Pancreas (tissue), 10 donors: Measurements from ENCODE around the gene REXO2. TPM values are rescaled to one million over a fixed set of nuclear protein-coding genes. Genes with fewer than 3 reads are reported as not detected.

ENCODE experiments used
- ATAC-seq, 4 donors: fragments of 200-7000 bp; cut with Tn5 transposase; one replicate each; pipeline versions ENCODE4 v1.8.0 to v1.9.1; 2020; ENCODE audit warnings: mild to moderate bottlenecking in 4 of 4, moderate library complexity in 4 of 4
- DNase-seq, 6 donors: peaks; one replicate each; pipeline ENCODE4 v3.0.0-alpha.2; 2020
- FAIRE-seq: peaks from 2 replicates; lab custom pipeline; 2012; peaks lifted over from hg19 to GRCh38; lab: Jason Lieb, UNC
- H3K27ac ChIP-seq, 4 donors: fragments of 200-600 bp; sonication (generic); 1 replicate in 3 of 4; 2 replicates in 1 of 4; pipeline versions ENCODE4 v1.5.0 to v1.8.0; 2020
- H3K27me3 ChIP-seq, 4 donors: fragments of 200-600 bp; one replicate each; pipeline ENCODE4 v1.8.0; 2021
- H3K36me3 ChIP-seq, 3 donors: fragments of 200-600 bp; sonication (generic) in 1 of 3; one replicate each; pipeline versions ENCODE4 v1.5.0 to v1.8.0; 2020 to 2021
- H3K4me1 ChIP-seq, 3 donors: fragments of 200-600 bp; one replicate each; pipeline ENCODE4 v1.8.0; 2021
- H3K4me3 ChIP-seq, 4 donors: fragments of 200-600 bp; sonication (generic) in 2 of 4; one replicate each; pipeline versions ENCODE4 v1.5.0 to v1.8.0; 2020 to 2021
- H3K9me3 ChIP-seq, 4 donors: fragments of 200-600 bp; one replicate each; pipeline ENCODE4 v1.8.0; 2021
- WGBS, 2 donors: extraction: QIAGEN DNeasy Blood & Tissue Kit; methylation state at CpG; one replicate each; pipeline ENCODE4 v1.1.7; 2013; 5-methylcytosine and 5-hydroxymethylcytosine counted together
- intact Hi-C, 3 donors: fragments of 100-400 bp; cut with DNase I; formaldehyde crosslinking; loops; one replicate each; pipeline versions ENCODE4 v1.11.1 to v1.14.2; 2022
- polyA plus RNA-seq, 2 donors: library from polyadenylated mRNA; stranded (reverse); fragments of 200-250 nt; gene quantifications; one replicate each; pipeline ENCODE4 v1.2.3, GENCODE V29; 2013
- total RNA-seq, 6 donors: library from RNA; stranded (reverse); fragmentation: NEBNext Ultra II Directional in 4 of 6; extraction: Animal tissue kit (Norgen Biotek cat#: 25700) in 4 of 6; gene quantifications; one replicate each; pipeline versions ENCODE4 v1.2.1 to v1.2.4, GENCODE V29; 2021 to 2023
- TF ChIP-seq, protein P1 (sequence below), 4 donors: fragments of 200-600 bp; sonication (generic) in 3 of 4; IDR thresholded peaks; one replicate each; pipeline versions ENCODE4 v1.5.0 to v1.8.0; 2021; ENCODE audit warnings: antibody characterized with exemption in 4 of 4
- donor health status: healthy with polysubstance abuse.
- donor health status: DM: no; HTN: no; CAD: no; lungs with moderate emphysema.
- donor health status: DM: no; HTN: no; CAD: no.
- donor health status: control.
- donor health status: control.
- donor health status: Bipolar disorder and iron deficiency.
- donor health status: DM: yes; HTN: yes; CAD: no.
- donor health status: DM: no; HTN: no; CAD: no.
- donor health status: DM: no; HTN: no; CAD: no.
- donor health status: DM: yes; HTN: yes; CAD: no.

Gene REXO2
- total and polyA plus RNA-seq, 8 donors: 24.0 to 41.1 (median 29.1) TPM

DNA sequence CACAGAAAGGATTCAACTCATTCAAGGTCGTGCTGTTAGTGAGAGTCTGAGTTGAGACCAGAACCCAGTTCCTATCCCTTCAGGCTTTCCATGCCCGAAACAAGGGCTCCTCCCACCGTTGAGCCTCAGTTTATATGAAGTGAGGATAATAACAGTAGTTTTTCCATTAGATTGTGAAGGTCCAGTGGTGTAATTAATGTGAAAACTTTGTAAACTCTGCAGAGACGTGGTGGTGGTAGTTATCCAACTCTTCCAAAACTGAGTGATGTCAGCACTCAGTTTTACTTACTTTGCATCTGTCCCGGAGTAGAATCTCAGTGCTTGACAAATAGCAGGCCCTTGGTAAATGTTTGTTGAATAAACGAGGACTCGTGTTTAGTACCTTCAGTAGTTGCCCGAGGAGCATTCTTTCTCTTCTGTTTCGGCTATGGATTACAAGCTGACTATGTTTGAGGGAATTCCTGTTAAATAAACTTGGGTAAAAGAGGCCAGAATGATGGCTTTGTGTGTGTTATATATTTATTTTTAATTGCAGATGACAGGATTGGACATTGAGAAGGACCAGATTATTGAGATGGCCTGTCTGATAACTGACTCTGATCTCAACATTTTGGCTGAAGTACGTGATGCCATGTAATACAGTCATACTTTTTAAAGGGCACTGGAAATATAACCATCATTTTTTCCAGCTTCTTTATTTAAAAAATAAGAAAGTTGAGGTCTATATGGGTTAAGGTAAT lies 1.0 kb downstream of the REXO2 start:
- Histone ChIP-seq H3K36me3 (peaks cover 0 to 11% (median 0%) of the 10 kb centered on the region in 3 donors), H3K27me3 (no peaks in the 10 kb centered on the region), H3K27ac (peak overlapping the region; percentile 57 to 75 (median 62)), H3K4me3 (peak overlapping the region; percentile 76 to 97 (median 84)), H3K4me1 (peaks cover 0 to 15% (median 14%) of the 10 kb centered on the region in 3 donors), H3K9me3 (no peaks in the 10 kb centered on the region)
- FAIRE-seq (no peak), ATAC-seq (peak in 3 of 4 donors; percentile 2 to 48 (median 7)), DNase-seq (no peak)
- 4 to 5% methylated on average over 10 of the region's 10 CpGs for WGBS, 2 donors
- intact Hi-C loops: no loop called here
- TF ChIP-seq, protein P1, sequence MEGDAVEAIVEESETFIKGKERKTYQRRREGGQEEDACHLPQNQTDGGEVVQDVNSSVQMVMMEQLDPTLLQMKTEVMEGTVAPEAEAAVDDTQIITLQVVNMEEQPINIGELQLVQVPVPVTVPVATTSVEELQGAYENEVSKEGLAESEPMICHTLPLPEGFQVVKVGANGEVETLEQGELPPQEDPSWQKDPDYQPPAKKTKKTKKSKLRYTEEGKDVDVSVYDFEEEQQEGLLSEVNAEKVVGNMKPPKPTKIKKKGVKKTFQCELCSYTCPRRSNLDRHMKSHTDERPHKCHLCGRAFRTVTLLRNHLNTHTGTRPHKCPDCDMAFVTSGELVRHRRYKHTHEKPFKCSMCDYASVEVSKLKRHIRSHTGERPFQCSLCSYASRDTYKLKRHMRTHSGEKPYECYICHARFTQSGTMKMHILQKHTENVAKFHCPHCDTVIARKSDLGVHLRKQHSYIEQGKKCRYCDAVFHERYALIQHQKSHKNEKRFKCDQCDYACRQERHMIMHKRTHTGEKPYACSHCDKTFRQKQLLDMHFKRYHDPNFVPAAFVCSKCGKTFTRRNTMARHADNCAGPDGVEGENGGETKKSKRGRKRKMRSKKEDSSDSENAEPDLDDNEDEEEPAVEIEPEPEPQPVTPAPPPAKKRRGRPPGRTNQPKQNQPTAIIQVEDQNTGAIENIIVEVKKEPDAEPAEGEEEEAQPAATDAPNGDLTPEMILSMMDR (IDR thresholded peaks at IDR 0.05): no peak

DNA sequence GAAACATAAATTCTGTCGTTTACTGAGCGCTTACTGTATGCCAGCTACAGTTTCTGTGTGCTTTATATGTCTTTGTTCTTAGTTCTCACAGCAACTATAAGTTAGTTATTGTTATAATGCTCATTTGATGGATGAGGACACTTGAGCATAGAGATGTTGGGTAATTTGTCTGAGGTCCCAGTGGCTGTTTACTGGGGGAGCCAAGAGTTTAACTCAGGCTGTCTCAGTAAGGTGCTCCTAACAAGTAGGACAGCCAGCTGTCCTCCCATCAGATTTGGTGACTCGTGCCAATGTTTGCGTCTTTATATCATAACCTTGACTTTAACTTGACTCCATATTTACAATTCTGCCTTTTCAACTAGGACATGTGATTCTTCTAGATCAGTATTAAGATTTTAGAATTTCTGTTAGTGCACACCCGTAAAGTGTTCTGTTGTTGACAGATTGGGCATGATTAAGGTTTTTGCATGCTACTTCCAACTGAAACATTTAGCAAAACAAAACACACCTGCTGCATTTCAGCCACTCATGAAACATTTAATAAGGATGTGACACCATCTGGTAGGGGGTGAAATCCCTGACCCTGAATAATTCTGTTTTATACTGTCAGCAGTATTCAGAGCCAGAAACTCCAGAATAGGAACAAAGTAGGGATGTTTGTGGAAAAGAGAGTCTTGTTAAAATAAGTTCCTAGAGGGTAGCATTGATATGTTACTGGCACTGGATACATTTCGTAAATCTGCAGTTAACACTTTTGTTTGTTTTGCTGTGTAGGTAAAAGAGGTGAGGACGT lies 1.9 kb downstream of the REXO2 start:
- 40 to 41% methylated on average over 7 of the region's 7 CpGs for WGBS, 2 donors
- intact Hi-C loops: no loop called here
- ATAC-seq (no peak), DNase-seq (no peak), FAIRE-seq (no peak)
- no peak overlapping the region for H3K4me3 ChIP-seq
- TF ChIP-seq, protein P1 (IDR thresholded peaks at IDR 0.05): no peak
- H3K27me3 ChIP-seq: no peaks in the 10 kb centered on the region
- no peaks in the 10 kb centered on the region for H3K9me3 ChIP-seq
- H3K27ac ChIP-seq: no peak overlapping the region
- peaks cover 0 to 11% (median 0%) of the 10 kb centered on the region in 3 donors for H3K36me3 ChIP-seq
- H3K4me1 ChIP-seq: peaks cover 0 to 15% (median 14%) of the 10 kb centered on the region in 3 donors

DNA sequence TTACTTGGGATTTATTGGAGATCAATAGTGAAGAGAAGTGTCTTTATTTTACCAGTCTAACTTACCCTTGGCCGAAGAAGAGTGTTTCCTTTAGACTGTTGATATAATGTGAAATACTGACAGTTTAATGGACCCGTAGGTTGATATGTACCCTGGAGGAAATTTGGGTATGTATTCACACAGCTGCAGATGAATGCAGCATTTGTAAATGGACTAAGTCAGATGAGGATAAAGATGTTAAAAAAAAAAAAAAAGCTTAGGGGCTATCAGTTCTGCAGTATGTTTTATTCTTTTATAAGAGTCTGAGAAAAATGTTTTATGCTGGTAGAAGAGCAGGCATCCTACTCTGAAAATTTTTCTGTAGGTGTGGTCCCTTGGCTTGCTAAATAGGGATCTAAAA lies 2.7 kb downstream of the REXO2 start:
- TF ChIP-seq, protein P1 (IDR thresholded peaks at IDR 0.05): no peak
- Histone ChIP-seq H3K9me3 (no peaks in the 10 kb centered on the region), H3K4me3 (no peak overlapping the region), H3K27me3 (no peaks in the 10 kb centered on the region), H3K4me1 (peaks cover 0 to 15% (median 14%) of the 10 kb centered on the region in 3 donors), H3K36me3 (peaks cover 0 to 11% (median 0%) of the 10 kb centered on the region in 3 donors), H3K27ac (no peak overlapping the region)
- ATAC-seq: no peak
- intact Hi-C loops: no loop called here
- DNase-seq: no peak
- WGBS, 2 donors: 56 to 73% methylated on average over 2 of the region's 2 CpGs
- FAIRE-seq: no peak

DNA sequence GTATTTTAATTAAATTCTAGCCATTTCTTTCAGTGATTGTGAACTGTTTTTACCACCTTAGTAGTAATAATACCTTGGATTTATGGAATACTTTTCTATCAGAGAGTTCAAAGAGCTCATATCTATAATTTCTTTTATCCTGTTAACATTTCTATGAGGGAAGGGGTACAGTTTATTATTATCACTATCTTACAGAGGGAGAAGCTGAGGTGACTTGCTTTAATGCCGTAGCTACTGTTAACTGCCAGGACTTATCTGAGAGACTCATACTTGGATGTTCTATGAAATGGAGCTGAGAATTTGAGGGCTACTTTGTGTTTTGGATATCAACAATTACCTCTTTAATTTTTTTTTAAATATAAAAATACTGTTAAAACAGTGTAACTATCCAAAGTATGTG lies 3.3 kb downstream of the REXO2 start:
- Histone ChIP-seq H3K27me3 (no peaks in the 10 kb centered on the region), H3K4me1 (peaks cover 0 to 15% (median 14%) of the 10 kb centered on the region in 3 donors), H3K4me3 (no peak overlapping the region), H3K9me3 (no peaks in the 10 kb centered on the region), H3K36me3 (peaks cover 0 to 11% (median 0%) of the 10 kb centered on the region in 3 donors), H3K27ac (no peak overlapping the region)
- no peak for FAIRE-seq
- no peak for ATAC-seq
- DNase-seq: no peak
- TF ChIP-seq, protein P1 (IDR thresholded peaks at IDR 0.05): no peak
- WGBS, 2 donors: 92 to 95% methylated on average over 1 of the region's 1 CpG
- intact Hi-C loops: no loop called here
